Measurements from ENCODE around the gene C8A. TPM values are rescaled to one million over a fixed set of nuclear protein-coding genes. Genes with fewer than 3 reads are reported as not detected.

C8A gene
- total RNA-seq, 3 donors from 2014 or later (not counting 1 experiment from before 2014, with no cell fraction given) = not detected

GRCh38 chr1:56922070-56922469, 67.5 kb downstream of the C8A start:
- no peak for TF ChIP-seq CTCF (IDR thresholded peaks at IDR 0.05)

DNA sequence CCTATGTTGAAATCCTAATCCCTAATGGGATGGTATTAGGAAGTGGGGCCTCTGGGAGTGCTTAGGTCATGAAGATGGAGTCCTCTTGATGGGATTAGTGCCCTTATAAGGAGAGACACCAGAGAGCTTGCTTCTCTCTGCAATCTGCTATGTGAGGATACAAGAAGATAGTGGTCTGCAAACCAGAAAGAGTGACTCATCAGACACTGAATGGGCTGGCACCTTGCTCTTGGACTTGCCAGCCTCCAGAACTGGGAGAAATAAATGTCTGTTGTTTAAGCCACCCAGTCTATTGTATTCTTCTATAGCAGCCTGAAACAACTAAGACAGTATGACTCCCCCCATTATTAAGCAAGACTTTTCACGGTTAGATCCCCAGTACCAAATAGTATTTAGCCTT, 67.9 kb downstream of the C8A start:
- no peak overlapping the region for H3K4me3 ChIP-seq (ENCODE audit: low read length)
- intact Hi-C loops (cut with micrococcal nuclease) = no loop called here
- no peak overlapping the region for H3K27ac ChIP-seq (ENCODE audit: low read length)
- Mint-ChIP-seq H3K36me3 (no peaks in the 10 kb centered on the region), H3K9me3 (peaks cover 0 to 3% of the 10 kb centered on the region in 2 donors), H3K27me3 (ENCODE audit: low read depth in 2 of 2) (peaks cover 0 to 3% of the 10 kb centered on the region in 2 donors), H3K27ac (no peak overlapping the region), H3K4me3 (no peak overlapping the region), H3K4me1 (peaks cover 0 to 5% of the 10 kb centered on the region in 2 donors)
- H3K36me3 ChIP-seq (ENCODE audit: control insufficient read depth, insufficient read depth, low read length) = no peaks in the 10 kb centered on the region
- no peaks in the 10 kb centered on the region for H3K4me1 ChIP-seq (ENCODE audit: control insufficient read depth, insufficient read depth, low read length)
- WGBS (ENCODE audit: insufficient coverage) = 80% methylated on average over 1 of the region's 1 CpG
- no peak for ATAC-seq
- no peaks in the 10 kb centered on the region for H3K27me3 ChIP-seq (ENCODE audit: control insufficient read depth, insufficient read depth, low read length)
- TF ChIP-seq CTCF (IDR thresholded peaks at IDR 0.05) = no peak
- DNase-seq = no peak
- no peaks in the 10 kb centered on the region for H3K9me3 ChIP-seq (ENCODE audit: control insufficient read depth, insufficient read depth, low read length)

More at GRCh38 chr1:56922070-56922469, 67.5 kb downstream of the C8A start:
- no peak overlapping the region for H3K27ac Mint-ChIP-seq
- Histone ChIP-seq H3K27ac (ENCODE audit: low read length) (no peak overlapping the region), H3K4me3 (ENCODE audit: low read length) (no peak overlapping the region), H3K36me3 (ENCODE audit: control insufficient read depth, insufficient read depth, low read length) (no peaks in the 10 kb centered on the region), H3K27me3 (ENCODE audit: control insufficient read depth, insufficient read depth, low read length) (no peaks in the 10 kb centered on the region), H3K4me1 (ENCODE audit: control insufficient read depth, insufficient read depth, low read length) (no peaks in the 10 kb centered on the region), H3K9me3 (ENCODE audit: control insufficient read depth, insufficient read depth, low read length) (no peaks in the 10 kb centered on the region)
- DNase-seq (no peak), ATAC-seq (peak in 1 of 3 donors; percentile 17)
- peaks cover 0 to 3% of the 10 kb centered on the region in 2 donors for H3K9me3 Mint-ChIP-seq
- H3K36me3 Mint-ChIP-seq = no peaks in the 10 kb centered on the region
- WGBS (ENCODE audit: insufficient coverage) = 85% methylated on average over 3 of the region's 4 CpGs
- peaks cover 0 to 3% of the 10 kb centered on the region in 2 donors for H3K27me3 Mint-ChIP-seq (ENCODE audit: low read depth in 2 of 2)
- H3K4me1 Mint-ChIP-seq = peaks cover 0 to 5% of the 10 kb centered on the region in 2 donors
- H3K4me3 Mint-ChIP-seq = no peak overlapping the region
- intact Hi-C loops (cut with micrococcal nuclease) = no loop called here

DNA sequence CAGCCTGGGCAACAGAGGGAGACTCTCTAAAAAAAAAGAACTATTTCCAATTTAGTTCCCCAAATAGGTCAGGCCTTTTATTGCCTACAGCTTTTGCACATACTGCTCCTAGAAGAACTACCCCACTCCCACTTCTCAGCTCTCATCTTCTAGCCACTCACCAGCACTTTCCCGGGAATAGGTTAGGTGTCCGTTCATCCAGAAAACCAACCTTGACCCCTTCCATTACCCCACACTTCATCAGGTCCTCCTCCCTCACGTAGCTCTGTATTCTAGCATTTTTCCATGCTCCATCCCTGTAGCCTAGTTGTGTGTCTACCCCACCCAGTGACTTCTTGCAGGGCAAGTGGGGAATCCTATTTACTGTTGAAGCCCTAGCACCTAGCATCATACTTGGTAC, 68.6 kb downstream of the C8A start:
- H3K4me1 ChIP-seq (ENCODE audit: control insufficient read depth, insufficient read depth, low read length) = no peaks in the 10 kb centered on the region
- Mint-ChIP-seq H3K9me3 (peaks cover 0 to 3% of the 10 kb centered on the region in 2 donors), H3K4me1 (peaks cover 0 to 5% of the 10 kb centered on the region in 2 donors), H3K27me3 (ENCODE audit: low read depth in 2 of 2) (peaks cover 0 to 3% of the 10 kb centered on the region in 2 donors), H3K4me3 (no peak overlapping the region), H3K27ac (no peak overlapping the region), H3K36me3 (no peaks in the 10 kb centered on the region)
- 57% methylated on average over 3 of the region's 3 CpGs for WGBS (ENCODE audit: insufficient coverage)
- no peaks in the 10 kb centered on the region for H3K36me3 ChIP-seq (ENCODE audit: control insufficient read depth, insufficient read depth, low read length)
- H3K27me3 ChIP-seq (ENCODE audit: control insufficient read depth, insufficient read depth, low read length) = no peaks in the 10 kb centered on the region
- DNase-seq = no peak
- H3K27ac ChIP-seq (ENCODE audit: low read length) = no peak overlapping the region
- no peak for TF ChIP-seq CTCF (IDR thresholded peaks at IDR 0.05)
- H3K4me3 ChIP-seq (ENCODE audit: low read length) = no peak overlapping the region
- no peak for ATAC-seq
- intact Hi-C loops (cut with micrococcal nuclease) = no loop called here
- no peaks in the 10 kb centered on the region for H3K9me3 ChIP-seq (ENCODE audit: control insufficient read depth, insufficient read depth, low read length)

- 92% methylated on average over 5 of the region's 5 CpGs for WGBS (ENCODE audit: insufficient coverage)
- no peak overlapping the region for H3K4me3 Mint-ChIP-seq
- ATAC-seq = no peak
Observed at GRCh38 chr1:56924116-56924515, 69.5 kb downstream of the C8A start.

More at GRCh38 chr1:56924116-56924515, 69.5 kb downstream of the C8A start:
- H3K9me3 Mint-ChIP-seq = peaks cover 0 to 3% of the 10 kb centered on the region in 2 donors
- no peaks in the 10 kb centered on the region for H3K36me3 Mint-ChIP-seq
- no peak overlapping the region for H3K27ac ChIP-seq (ENCODE audit: low read length)
- no peaks in the 10 kb centered on the region for H3K27me3 ChIP-seq (ENCODE audit: control insufficient read depth, insufficient read depth, low read length)
- H3K4me1 Mint-ChIP-seq = peaks cover 0 to 5% of the 10 kb centered on the region in 2 donors
- no peak overlapping the region for H3K4me3 ChIP-seq (ENCODE audit: low read length)
- no peaks in the 10 kb centered on the region for H3K4me1 ChIP-seq (ENCODE audit: control insufficient read depth, insufficient read depth, low read length)
- DNase-seq = no peak
- no peaks in the 10 kb centered on the region for H3K9me3 ChIP-seq (ENCODE audit: control insufficient read depth, insufficient read depth, low read length)
- intact Hi-C loops (cut with micrococcal nuclease) = no loop called here
- TF ChIP-seq CTCF (IDR thresholded peaks at IDR 0.05) = no peak
- peaks cover 0 to 3% of the 10 kb centered on the region in 2 donors for H3K27me3 Mint-ChIP-seq (ENCODE audit: low read depth in 2 of 2)
- H3K36me3 ChIP-seq (ENCODE audit: control insufficient read depth, insufficient read depth, low read length) = no peaks in the 10 kb centered on the region
- no peak overlapping the region for H3K27ac Mint-ChIP-seq
